Measurements from ENCODE around the gene YIPF6.

DNA sequence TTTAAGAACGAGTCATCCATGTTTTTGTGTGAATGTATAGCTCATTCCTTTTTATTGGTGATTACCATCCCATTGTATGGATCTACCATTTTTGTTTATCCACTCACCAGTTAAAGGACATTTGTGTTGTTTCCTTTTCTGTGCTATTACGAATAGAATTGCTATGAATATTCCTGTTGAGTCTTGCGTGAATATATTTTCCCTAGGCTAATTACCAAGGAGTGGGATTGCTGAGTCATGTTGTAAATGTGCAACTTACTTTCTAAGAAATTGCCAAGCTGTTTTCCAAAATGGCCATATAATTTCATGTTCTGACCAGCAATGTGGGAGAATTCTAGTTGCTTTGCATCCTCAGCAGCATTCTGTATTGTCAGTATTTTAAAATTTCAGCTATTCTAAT is 51.3 kb downstream of the YIPF6 start:
- TF ChIP-seq POLR2A (IDR thresholded peaks at IDR 0.05), result no peak
- no peak for TF ChIP-seq CTCF (IDR thresholded peaks at IDR 0.05)

Measured in testis (tissue), 2 donors.